Measurements from ENCODE around the gene MAP3K3. TPM values are rescaled to one million over a fixed set of nuclear protein-coding genes. Genes with fewer than 3 reads are reported as not detected.

The MAP3K3 gene
- total RNA-seq, 1 experiment from 2014 or later = 24.3 TPM

- Histone ChIP-seq H4K91ac (ENCODE audit: insufficient read length, low read depth, low read length) (no peak overlapping the region), H2BK12ac (ENCODE audit: insufficient read length, low read depth, low read length) (no peak overlapping the region), H3K27ac (ENCODE audit: insufficient read length, low read depth, low read length) (no peak overlapping the region), H3K9me3 (ENCODE audit: control insufficient read depth, low read depth, low read length) (no peaks in the 10 kb centered on the region), H3K23me2 (ENCODE audit: insufficient read length, low read depth, low read length, poor library complexity, severe bottlenecking) (peaks cover 5% of the 10 kb centered on the region), H2AFZ (ENCODE audit: low read length) (no peak overlapping the region), H3T11ph (ENCODE audit: low read length) (no peak overlapping the region), H3K23ac (ENCODE audit: insufficient read length, low read depth, low read length) (no peak overlapping the region), H3K14ac (ENCODE audit: insufficient read depth, low read length) (no peak overlapping the region), H2BK20ac (ENCODE audit: low read depth, low read length, poor library complexity, severe bottlenecking) (no peak overlapping the region), H3K4me2 (ENCODE audit: insufficient read depth, insufficient read length, low read length) (peak overlapping the region; percentile 55), H3K79me2 (ENCODE audit: insufficient read depth, low read length) (peaks cover 3% of the 10 kb centered on the region; the same call in 1 of the 2 replicates), H2BK120ac (ENCODE audit: low read depth, low read length, poor library complexity, severe bottlenecking) (no peak overlapping the region), H3K56ac (ENCODE audit: insufficient read length, low read depth, low read length) (no peak overlapping the region), H3K79me1 (ENCODE audit: insufficient read depth, low read depth, low read length, poor library complexity, severe bottlenecking) (peaks cover 2% of the 10 kb centered on the region), H4K5ac (ENCODE audit: insufficient read length, low read depth, low read length) (no peak overlapping the region), H3K4ac (ENCODE audit: low read depth, low read length) (no peak overlapping the region), H3K4me1 (ENCODE audit: insufficient read depth, low read length) (peaks cover 3% of the 10 kb centered on the region; the same call in 1 of the 2 replicates), H2BK5ac (ENCODE audit: insufficient read length, low read length) (no peak overlapping the region), H2BK15ac (ENCODE audit: low read depth, low read length) (no peak overlapping the region), H3K27me3 (ENCODE audit: insufficient read depth, low read length) (no peaks in the 10 kb centered on the region), H4K8ac (replicated peaks; ENCODE audit: insufficient read length, low read depth, low read length) (no peak overlapping the region), H2AK5ac (ENCODE audit: insufficient read length, low read length) (no peak overlapping the region), H3K9ac (ENCODE audit: extremely low read depth, insufficient read length, low read length) (peak overlapping the region; percentile 36), H3K18ac (ENCODE audit: insufficient read length, low read depth, low read length) (no peak overlapping the region), H4K20me1 (ENCODE audit: control insufficient read depth, insufficient read depth, insufficient read length) (no peaks in the 10 kb centered on the region)
- peaks cover 27 to 31% of the 10 kb centered on the region in 2 experiments for H3K4me1 Mint-ChIP-seq
- WGBS (ENCODE audit: extremely low coverage, insufficient read length, low lambda C conversion rate) = no CpG with 5 or more reads among the region's 7 CpGs
- peak overlapping the region; percentile 91 to 98 for H3K4me3 Mint-ChIP-seq
- no peak for TF ChIP-seq CTCF (conservative IDR thresholded peaks at IDR 0.05)
- H3K36me3 Mint-ChIP-seq (ENCODE audit: insufficient read depth in 1 of 3, low read depth in 3 of 3) = no peaks in the 10 kb centered on the region; a peak in 2 of 7 replicates
- H3K27ac Mint-ChIP-seq = no peak overlapping the region
- H3K27me3 Mint-ChIP-seq (ENCODE audit: low read depth) = peaks cover 1% of the 10 kb centered on the region; the same call in 1 of the 2 replicates
- peaks cover 0 to 3% of the 10 kb centered on the region in 2 experiments; a peak in 2 of 5 replicates for H3K9me3 Mint-ChIP-seq
- DNase-seq = no peak
Measured at GRCh38 chr17:63623786-63624530, 1.7 kb downstream of the MAP3K3 start.
